Panc1 (cell line): ENCODE results near the gene SRSF3.
"Not testable (repeated sequence)": the region's sequence is repeated elsewhere in the genome, so short reads cannot be mapped to it uniquely, and the experiment has no call there.

ENCODE experiments used
- CTCF ChIP-seq: fragments of 450-650 bp; IDR thresholded peaks from 2 replicates; pipeline ENCODE4 v1.5.1; 2017; ENCODE audit warnings: mild to moderate bottlenecking
- POLR2AphosphoS5 ChIP-seq: IDR thresholded peaks from 2 replicates; pipeline ENCODE4 v1.6.1; 2012; ENCODE audit warnings: mild to moderate bottlenecking, low read depth, low read length, moderate library complexity
- SIN3A ChIP-seq: IDR thresholded peaks from 2 replicates; pipeline ENCODE4 v1.6.1; 2012; ENCODE audit warnings: low read depth, mild to moderate bottlenecking, low read length, moderate library complexity, borderline replicate concordance; ENCODE audit not compliant: insufficient read depth
- TCF7L2 ChIP-seq: IDR thresholded peaks from 2 replicates; pipeline ENCODE4 v1.6.1; 2011; ENCODE audit warnings: mild to moderate bottlenecking, low read depth, low read length, inconsistent platforms
- TF ChIP-seq, protein P1 (sequence below), 2 experiments: IDR thresholded peaks; 2 replicates each; pipeline ENCODE4 v1.6.1; 2011 to 2012; ENCODE audit warnings: low read depth in 2 of 2, control low read depth in 1 of 2, low read length in 1 of 2, mild to moderate bottlenecking in 1 of 2, moderate library complexity in 1 of 2; ENCODE audit not compliant: insufficient read depth in 1 of 2

DNA sequence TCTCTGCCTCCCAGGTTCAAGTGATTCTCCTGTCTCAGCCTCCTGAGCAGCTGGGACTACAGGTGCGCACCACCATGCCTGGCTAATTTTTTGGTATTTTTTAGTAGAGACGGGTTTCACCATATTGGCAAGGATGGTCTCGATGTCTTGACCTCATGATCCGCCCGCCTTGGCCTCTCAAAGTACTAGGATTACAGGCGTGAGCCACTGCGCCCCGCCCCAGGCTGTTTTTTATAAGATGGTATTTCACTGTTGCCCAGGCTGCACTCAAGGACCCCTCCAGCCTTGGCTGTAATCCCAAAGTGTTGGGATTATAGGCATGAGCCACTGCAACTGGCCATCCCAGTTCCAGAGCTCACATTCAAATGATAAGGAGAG, 13.1 kb downstream of the SRSF3 start:
- TF ChIP-seq, protein P1, sequence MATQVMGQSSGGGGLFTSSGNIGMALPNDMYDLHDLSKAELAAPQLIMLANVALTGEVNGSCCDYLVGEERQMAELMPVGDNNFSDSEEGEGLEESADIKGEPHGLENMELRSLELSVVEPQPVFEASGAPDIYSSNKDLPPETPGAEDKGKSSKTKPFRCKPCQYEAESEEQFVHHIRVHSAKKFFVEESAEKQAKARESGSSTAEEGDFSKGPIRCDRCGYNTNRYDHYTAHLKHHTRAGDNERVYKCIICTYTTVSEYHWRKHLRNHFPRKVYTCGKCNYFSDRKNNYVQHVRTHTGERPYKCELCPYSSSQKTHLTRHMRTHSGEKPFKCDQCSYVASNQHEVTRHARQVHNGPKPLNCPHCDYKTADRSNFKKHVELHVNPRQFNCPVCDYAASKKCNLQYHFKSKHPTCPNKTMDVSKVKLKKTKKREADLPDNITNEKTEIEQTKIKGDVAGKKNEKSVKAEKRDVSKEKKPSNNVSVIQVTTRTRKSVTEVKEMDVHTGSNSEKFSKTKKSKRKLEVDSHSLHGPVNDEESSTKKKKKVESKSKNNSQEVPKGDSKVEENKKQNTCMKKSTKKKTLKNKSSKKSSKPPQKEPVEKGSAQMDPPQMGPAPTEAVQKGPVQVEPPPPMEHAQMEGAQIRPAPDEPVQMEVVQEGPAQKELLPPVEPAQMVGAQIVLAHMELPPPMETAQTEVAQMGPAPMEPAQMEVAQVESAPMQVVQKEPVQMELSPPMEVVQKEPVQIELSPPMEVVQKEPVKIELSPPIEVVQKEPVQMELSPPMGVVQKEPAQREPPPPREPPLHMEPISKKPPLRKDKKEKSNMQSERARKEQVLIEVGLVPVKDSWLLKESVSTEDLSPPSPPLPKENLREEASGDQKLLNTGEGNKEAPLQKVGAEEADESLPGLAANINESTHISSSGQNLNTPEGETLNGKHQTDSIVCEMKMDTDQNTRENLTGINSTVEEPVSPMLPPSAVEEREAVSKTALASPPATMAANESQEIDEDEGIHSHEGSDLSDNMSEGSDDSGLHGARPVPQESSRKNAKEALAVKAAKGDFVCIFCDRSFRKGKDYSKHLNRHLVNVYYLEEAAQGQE (IDR thresholded peaks at IDR 0.05; ENCODE audit: insufficient read depth in 1 of 2, low read depth in 2 of 2, low read length in 1 of 2): not testable (repeated sequence)
- TF ChIP-seq CTCF, POLR2AphosphoS5, TCF7L2, SIN3A: not testable (repeated sequence)
